Measurements from ENCODE around the gene RAPGEF1.
A peak's percentile ranks its signal among the peaks of the same experiment; 100 is the strongest.

Gene RAPGEF1

GRCh38 chr9:131601683-131602181, 138.1 kb downstream of the RAPGEF1 start:
- no peak for DNase-seq

- DNase-seq, result no peak
Observed at GRCh38 chr9:131598121-131598520, 141.8 kb downstream of the RAPGEF1 start.

- DNase-seq, result no peak
Observed at GRCh38 chr9:131597246-131597645, 142.6 kb downstream of the RAPGEF1 start.

- DNase-seq, result no peak
Observed at GRCh38 chr9:131596430-131596743, 143.5 kb downstream of the RAPGEF1 start.

GRCh38 chr9:131595696-131596429, 144.0 kb downstream of the RAPGEF1 start:
- DNase-seq, result no peak

GRCh38 chr9:131594906-131595665, 144.8 kb downstream of the RAPGEF1 start:
- no peak for DNase-seq

- DNase-seq, result no peak
Observed at GRCh38 chr9:131593936-131594665, 145.8 kb downstream of the RAPGEF1 start.

GRCh38 chr9:131593091-131593820, 146.6 kb downstream of the RAPGEF1 start:
- no peak for DNase-seq

- no peak for DNase-seq
Observed at GRCh38 chr9:131591845-131592208, 148.0 kb downstream of the RAPGEF1 start.

- DNase-seq, result peak; percentile 77
Observed at GRCh38 chr9:131590907-131591844, 148.7 kb downstream of the RAPGEF1 start.

GRCh38 chr9:131590449-131590848, 149.4 kb downstream of the RAPGEF1 start:
- no peak for DNase-seq

GRCh38 chr9:131589993-131590392, 149.9 kb downstream of the RAPGEF1 start:
- no peak for DNase-seq

GRCh38 chr9:131589124-131589711, 150.7 kb downstream of the RAPGEF1 start:
- DNase-seq, result no peak

- DNase-seq, result no peak
Observed at GRCh38 chr9:131588396-131588795, 151.5 kb downstream of the RAPGEF1 start.

- no peak for DNase-seq
Observed at GRCh38 chr9:131587906-131588305, 152.0 kb downstream of the RAPGEF1 start.

- DNase-seq, result no peak
Observed at GRCh38 chr9:131587331-131587730, 152.5 kb downstream of the RAPGEF1 start.

- DNase-seq, result peak; percentile 48
Observed at GRCh38 chr9:131585375-131585774, 154.5 kb downstream of the RAPGEF1 start.

- DNase-seq, result no peak
Observed at GRCh38 chr9:131584858-131585257, 155.0 kb downstream of the RAPGEF1 start.

GRCh38 chr9:131583836-131584555, 155.9 kb downstream of the RAPGEF1 start:
- no peak for DNase-seq

- DNase-seq, result no peak
Observed at GRCh38 chr9:131583337-131583645, 156.6 kb downstream of the RAPGEF1 start.
